ENCODE measurements around the gene ABHD3. TPM values are rescaled to one million over a fixed set of nuclear protein-coding genes. Genes with fewer than 3 reads are reported as not detected.
"Not testable (repeated sequence)": the region's sequence is repeated elsewhere in the genome, so short reads cannot be mapped to it uniquely, and the experiment has no call there.

ABHD3 gene
- total RNA-seq, 2 experiments from 2014 or later = 50.7 to 52.8 TPM

- no peak overlapping the region for H3K4me3 Mint-ChIP-seq
- POLR2A ChIA-PET = no interaction called here
- ATAC-seq (ENCODE audit: low read depth) = no peak
- DNase-seq = no peak
- H3K9me3 Mint-ChIP-seq = peaks cover 8% of the 10 kb centered on the region
- no peaks in the 10 kb centered on the region for H3K27me3 Mint-ChIP-seq
- H3K36me3 Mint-ChIP-seq = peaks cover 58% of the 10 kb centered on the region
- H3K27ac Mint-ChIP-seq = no peak overlapping the region
- H3K4me1 Mint-ChIP-seq = peaks cover 9% of the 10 kb centered on the region
Observed at GRCh38 chr18:21689736-21690135, 14.8 kb downstream of the ABHD3 start.

- Mint-ChIP-seq H3K4me1 (peaks cover 12% of the 10 kb centered on the region), H3K27ac (no peak overlapping the region), H3K9me3 (peaks cover 7% of the 10 kb centered on the region), H3K4me3 (no peak overlapping the region), H3K36me3 (peaks cover 40% of the 10 kb centered on the region), H3K27me3 (no peaks in the 10 kb centered on the region)
- ATAC-seq (ENCODE audit: low read depth) (no peak), DNase-seq (no peak)
- POLR2A ChIA-PET = no interaction called here
Observed at GRCh38 chr18:21686282-21687105, 18.1 kb downstream of the ABHD3 start.

GRCh38 chr18:21685556-21685981, 19.0 kb downstream of the ABHD3 start:
- H3K36me3 Mint-ChIP-seq = peaks cover 31% of the 10 kb centered on the region
- not testable (repeated sequence) for H3K4me3 Mint-ChIP-seq

GRCh38 chr18:21684731-21685130, 19.8 kb downstream of the ABHD3 start:
- ATAC-seq (ENCODE audit: low read depth) (no peak), DNase-seq (no peak)
- no peaks in the 10 kb centered on the region for H3K27me3 Mint-ChIP-seq
- no peak overlapping the region for H3K4me3 Mint-ChIP-seq
- H3K9me3 Mint-ChIP-seq = peaks cover 6% of the 10 kb centered on the region
- POLR2A ChIA-PET = no interaction called here
- H3K4me1 Mint-ChIP-seq = peaks cover 11% of the 10 kb centered on the region
- H3K36me3 Mint-ChIP-seq = peaks cover 24% of the 10 kb centered on the region
- no peak overlapping the region for H3K27ac Mint-ChIP-seq

More at GRCh38 chr18:21685556-21685981, 19.0 kb downstream of the ABHD3 start:
- not testable (repeated sequence) for H3K9me3 Mint-ChIP-seq; H3K27me3 Mint-ChIP-seq; ATAC-seq (ENCODE audit: low read depth); DNase-seq; H3K27ac Mint-ChIP-seq
- POLR2A ChIA-PET = interaction anchor here (0.5 kb wide), 1 partner anchor 32 kb away, joined by 3 read pairs; no protein-coding TSS in a partner anchor
- peaks cover 12% of the 10 kb centered on the region for H3K4me1 Mint-ChIP-seq

- DNase-seq (peak; percentile 41), ATAC-seq (ENCODE audit: low read depth) (peak; percentile 85)
- H3K9me3 Mint-ChIP-seq = no peaks in the 10 kb centered on the region
- peaks cover 8% of the 10 kb centered on the region for H3K4me1 Mint-ChIP-seq
- H3K36me3 Mint-ChIP-seq = peaks cover 9% of the 10 kb centered on the region
- POLR2A ChIA-PET = interaction anchor here (0.8 to 1.8 kb wide), 7 partner anchors 10 to 82 kb away, joined by 3 to 13 read pairs (median 5); partner anchors contain the start of genes ABHD3, ESCO1 and SNRPD1
- no peak overlapping the region for H3K4me3 Mint-ChIP-seq
- no peak overlapping the region for H3K27ac Mint-ChIP-seq
- no peaks in the 10 kb centered on the region for H3K27me3 Mint-ChIP-seq
Observed at GRCh38 chr18:21682371-21683051, 22.1 kb downstream of the ABHD3 start.

- ATAC-seq (ENCODE audit: low read depth) (no peak), DNase-seq (no peak)
- Mint-ChIP-seq H3K9me3 (no peaks in the 10 kb centered on the region), H3K4me3 (no peak overlapping the region), H3K4me1 (peaks cover 7% of the 10 kb centered on the region), H3K27me3 (no peaks in the 10 kb centered on the region), H3K27ac (no peak overlapping the region), H3K36me3 (peaks cover 17% of the 10 kb centered on the region)
- POLR2A ChIA-PET = interaction anchor here (1.5 kb wide), 1 partner anchor 24 kb away, joined by 4 read pairs; the partner anchor contains the start of gene ABHD3
Observed at GRCh38 chr18:21680161-21680560, 24.4 kb downstream of the ABHD3 start.

GRCh38 chr18:21678859-21679258, 25.7 kb downstream of the ABHD3 start:
- ATAC-seq (ENCODE audit: low read depth) = no peak
- Mint-ChIP-seq H3K4me1 (peaks cover 5% of the 10 kb centered on the region), H3K27me3 (no peaks in the 10 kb centered on the region), H3K36me3 (peaks cover 14% of the 10 kb centered on the region), H3K4me3 (no peak overlapping the region), H3K9me3 (no peaks in the 10 kb centered on the region), H3K27ac (no peak overlapping the region)
- DNase-seq = no peak
- POLR2A ChIA-PET = interaction anchor here (0.6 kb wide), 1 partner anchor 28 kb away, joined by 4 read pairs; no protein-coding TSS in a partner anchor

GRCh38 chr18:21675354-21675753, 29.2 kb downstream of the ABHD3 start:
- H3K4me3 Mint-ChIP-seq; POLR2A ChIA-PET; H3K27me3 Mint-ChIP-seq; H3K9me3 Mint-ChIP-seq; ATAC-seq (ENCODE audit: low read depth); H3K4me1 Mint-ChIP-seq; DNase-seq; H3K27ac Mint-ChIP-seq: not testable (repeated sequence)
- peaks cover 18% of the 10 kb centered on the region for H3K36me3 Mint-ChIP-seq

GRCh38 chr18:21672521-21673267, 31.9 kb downstream of the ABHD3 start:
- DNase-seq = no peak
- H3K36me3 Mint-ChIP-seq = peaks cover 15% of the 10 kb centered on the region
- no peak overlapping the region for H3K4me3 Mint-ChIP-seq
- no peaks in the 10 kb centered on the region for H3K4me1 Mint-ChIP-seq
- H3K9me3 Mint-ChIP-seq = no peaks in the 10 kb centered on the region
- H3K27ac Mint-ChIP-seq = no peak overlapping the region
- H3K27me3 Mint-ChIP-seq = no peaks in the 10 kb centered on the region
- no peak for ATAC-seq (ENCODE audit: low read depth)
- POLR2A ChIA-PET = interaction anchor here (0.6 kb wide), 1 partner anchor 9 kb away, joined by 4 read pairs; no protein-coding TSS in a partner anchor

- no peaks in the 10 kb centered on the region for H3K27me3 Mint-ChIP-seq
- no peak overlapping the region for H3K4me3 Mint-ChIP-seq
- ATAC-seq (ENCODE audit: low read depth) (no peak), DNase-seq (no peak)
- H3K9me3 Mint-ChIP-seq = no peaks in the 10 kb centered on the region
- H3K4me1 Mint-ChIP-seq = no peaks in the 10 kb centered on the region
- H3K27ac Mint-ChIP-seq = no peak overlapping the region
- POLR2A ChIA-PET = interaction anchor here (2.2 kb wide), 1 partner anchor 13 kb away, joined by 7 read pairs; no protein-coding TSS in a partner anchor
- H3K36me3 Mint-ChIP-seq = peaks cover 9% of the 10 kb centered on the region
Observed at GRCh38 chr18:21669736-21670285, 34.8 kb downstream of the ABHD3 start.

- H3K36me3 Mint-ChIP-seq = peaks cover 15% of the 10 kb centered on the region
- ATAC-seq (ENCODE audit: low read depth) (no peak), DNase-seq (no peak)
- H3K27ac Mint-ChIP-seq = no peak overlapping the region
- no peak overlapping the region for H3K4me3 Mint-ChIP-seq
- H3K9me3 Mint-ChIP-seq = no peaks in the 10 kb centered on the region
- H3K27me3 Mint-ChIP-seq = no peaks in the 10 kb centered on the region
- peaks cover 3% of the 10 kb centered on the region for H3K4me1 Mint-ChIP-seq
- POLR2A ChIA-PET = no interaction called here
Observed at GRCh38 chr18:21664069-21664468, 40.5 kb downstream of the ABHD3 start.

GRCh38 chr18:21663578-21663977, 41.0 kb downstream of the ABHD3 start:
- ATAC-seq (ENCODE audit: low read depth) (no peak), DNase-seq (no peak)
- Mint-ChIP-seq H3K4me3 (no peak overlapping the region), H3K36me3 (peaks cover 15% of the 10 kb centered on the region), H3K4me1 (peaks cover 3% of the 10 kb centered on the region), H3K9me3 (no peaks in the 10 kb centered on the region), H3K27me3 (no peaks in the 10 kb centered on the region), H3K27ac (no peak overlapping the region)
- POLR2A ChIA-PET = no interaction called here

- no peaks in the 10 kb centered on the region for H3K9me3 Mint-ChIP-seq
- H3K27ac Mint-ChIP-seq = no peak overlapping the region
- H3K36me3 Mint-ChIP-seq = peaks cover 15% of the 10 kb centered on the region
- no peak overlapping the region for H3K4me3 Mint-ChIP-seq
- ATAC-seq (ENCODE audit: low read depth) (no peak), DNase-seq (no peak)
- POLR2A ChIA-PET = no interaction called here
- no peaks in the 10 kb centered on the region for H3K27me3 Mint-ChIP-seq
- peaks cover 3% of the 10 kb centered on the region for H3K4me1 Mint-ChIP-seq
Observed at GRCh38 chr18:21662581-21662980, 42.0 kb downstream of the ABHD3 start.

Measured in activated naive CD8-positive, alpha-beta T cell treated with anti-CD3 and anti-CD28 coated beads, Interleukin-2, amount 10 ng/mL, durations not matched to agents 7 days and 5 days (primary cell).